GM12878 (cell line): ENCODE data around the gene RNFT2. TPM values are rescaled to one million over a fixed set of nuclear protein-coding genes. Genes with fewer than 3 reads are reported as not detected.
A peak's percentile ranks its signal among the peaks of the same experiment; 100 is the strongest.

ENCODE experiments used
- ASH2L ChIP-seq: fragments of 300-600, 200-600 bp; sonication (generic); IDR thresholded peaks from 2 replicates; pipeline ENCODE4 v1.6.1; 2017; ENCODE audit warnings: low read depth, mild to moderate bottlenecking, borderline replicate concordance
- BACH1 ChIP-seq: fragments of 450-650 bp; IDR thresholded peaks from 2 replicates; pipeline ENCODE4 v1.6.1; 2017; ENCODE audit warnings: mild to moderate bottlenecking, borderline replicate concordance
- CHD4 ChIP-seq: fragments of 200-600 bp; sonication (generic); IDR thresholded peaks from 2 replicates; pipeline ENCODE4 v1.6.1; 2016; ENCODE audit warnings: mild to moderate bottlenecking
- FOS ChIP-seq: IDR thresholded peaks from 3 replicates; pipeline ENCODE4 v1.6.1; 2011; ENCODE audit warnings: borderline replicate concordance; ENCODE audit not compliant: insufficient read length; ENCODE audit errors: extremely low read depth
- FOXK2 ChIP-seq: fragments of 450-650 bp; IDR thresholded peaks from 2 replicates; pipeline ENCODE4 v1.6.1; 2017; ENCODE audit warnings: mild to moderate bottlenecking, moderate library complexity
- HCFC1 ChIP-seq: fragments of 150-350 bp; IDR thresholded peaks from 2 replicates; pipeline ENCODE4 v1.6.1; 2014; ENCODE audit warnings: low read length
- IKZF2 ChIP-seq, 2 experiments: fragments of 450-650 bp; IDR thresholded peaks; 2 replicates each; pipeline ENCODE4 v1.6.1; 2017; ENCODE audit warnings: mild to moderate bottlenecking in 2 of 2, moderate library complexity in 2 of 2
- KAT2A ChIP-seq: conservative IDR thresholded peaks from 2 replicates; pipeline ENCODE4 v1.6.1; 2011; ENCODE audit warnings: low read depth, low read length; ENCODE audit not compliant: control insufficient read depth
- LARP7 ChIP-seq: fragments of 450-650 bp; IDR thresholded peaks from 2 replicates; pipeline ENCODE4 v1.6.1; 2017; ENCODE audit warnings: mild to moderate bottlenecking
- RAD51 ChIP-seq: fragments of 450-650 bp; IDR thresholded peaks from 2 replicates; pipeline ENCODE4 v1.6.1; 2016; ENCODE audit warnings: moderate library complexity, mild to moderate bottlenecking, inconsistent platforms
- RB1 ChIP-seq: fragments of 450-650 bp; formaldehyde crosslinking; IDR thresholded peaks from 2 replicates; pipeline ENCODE4 v1.6.1; 2017; ENCODE audit warnings: mild to moderate bottlenecking, borderline replicate concordance
- SP1 ChIP-seq: IDR thresholded peaks from one replicate; pipeline ENCODE4 v1.6.1; 2011; ENCODE audit warnings: low read depth, low read length
- TAF1 ChIP-seq: IDR thresholded peaks from 2 replicates; pipeline ENCODE4 v1.6.1; 2011; ENCODE audit warnings: mild to moderate bottlenecking, low read depth, low read length, borderline replicate concordance
- TARDBP ChIP-seq: IDR thresholded peaks from 2 replicates; pipeline ENCODE4 v1.6.1; 2016; ENCODE audit warnings: borderline replicate concordance
- TCF12 ChIP-seq: IDR thresholded peaks from 2 replicates; pipeline ENCODE4 v1.6.1; 2011; ENCODE audit warnings: low read depth, mild to moderate bottlenecking, low read length
- ZZZ3 ChIP-seq: IDR thresholded peaks from 2 replicates; pipeline ENCODE4 v1.6.1; 2011; ENCODE audit warnings: low read depth; ENCODE audit not compliant: control insufficient read depth, insufficient read length
- polyA plus RNA-seq, 11 experiments: library from polyadenylated mRNA; depleted of rRNA in 4 of 11; unstranded in 6 of 11; stranded (reverse) in 5 of 11; fragments of >200 nt; fragmentation: Nextera tagmentation in 4 of 11; fragmentation: Illumina TruSeq in 1 of 11; extraction: Ambion mirVana in 4 of 11; extraction: Trizol in 1 of 11; gene quantifications; 1 replicate in 1 of 11; 2 replicates in 10 of 11; pipeline versions ENCODE4 v1.2.1 to v1.2.3, GENCODE V29; 2011 to 2016; ENCODE audit warnings: inconsistent platforms in 2 of 11, missing spikeins in 2 of 11, low read depth in 1 of 11
- total RNA-seq, 4 experiments: library from RNA; depleted of rRNA in 3 of 4; stranded (reverse); fragments of >200 nt in 3 of 4; fragmentation: Illumina TruSeq in 1 of 4; extraction: Trizol in 1 of 4; gene quantifications; 2 replicates each; pipeline versions ENCODE4 v1.2.1 to v1.2.3, GENCODE V29; 2013 to 2021
- TF ChIP-seq, protein P1 (sequence below): IDR thresholded peaks from 2 replicates; pipeline ENCODE4 v1.6.1; 2012; ENCODE audit warnings: low read depth, low read length, improper control_type of control experiment
- TF ChIP-seq, protein P2 (sequence below): fragments of 450-650 bp; IDR thresholded peaks from 2 replicates; pipeline ENCODE4 v1.6.1; 2016; ENCODE audit warnings: mild to moderate bottlenecking
- TF ChIP-seq, protein P3 (sequence below): IDR thresholded peaks from 2 replicates; pipeline ENCODE4 v1.6.1; 2012; ENCODE audit warnings: improper control_type of control experiment, low read depth, low read length; ENCODE audit not compliant: insufficient replicate concordance
- TF ChIP-seq, protein P4 (sequence below): IDR thresholded peaks from 2 replicates; pipeline ENCODE4 v1.6.1; 2012; ENCODE audit warnings: low read length, inconsistent platforms
- TF ChIP-seq, protein P5 (sequence below): fragments of 450-650 bp; IDR thresholded peaks from 2 replicates; pipeline ENCODE4 v1.6.1; 2014; ENCODE audit warnings: mild to moderate bottlenecking

Gene RNFT2
- total and polyA plus RNA-seq, 10 of the 15 experiments (the other 5 are each of a cell fraction or from before 2014, with no cell fraction given) = 2.5 to 17.3 (median 9.7) TPM

DNA sequence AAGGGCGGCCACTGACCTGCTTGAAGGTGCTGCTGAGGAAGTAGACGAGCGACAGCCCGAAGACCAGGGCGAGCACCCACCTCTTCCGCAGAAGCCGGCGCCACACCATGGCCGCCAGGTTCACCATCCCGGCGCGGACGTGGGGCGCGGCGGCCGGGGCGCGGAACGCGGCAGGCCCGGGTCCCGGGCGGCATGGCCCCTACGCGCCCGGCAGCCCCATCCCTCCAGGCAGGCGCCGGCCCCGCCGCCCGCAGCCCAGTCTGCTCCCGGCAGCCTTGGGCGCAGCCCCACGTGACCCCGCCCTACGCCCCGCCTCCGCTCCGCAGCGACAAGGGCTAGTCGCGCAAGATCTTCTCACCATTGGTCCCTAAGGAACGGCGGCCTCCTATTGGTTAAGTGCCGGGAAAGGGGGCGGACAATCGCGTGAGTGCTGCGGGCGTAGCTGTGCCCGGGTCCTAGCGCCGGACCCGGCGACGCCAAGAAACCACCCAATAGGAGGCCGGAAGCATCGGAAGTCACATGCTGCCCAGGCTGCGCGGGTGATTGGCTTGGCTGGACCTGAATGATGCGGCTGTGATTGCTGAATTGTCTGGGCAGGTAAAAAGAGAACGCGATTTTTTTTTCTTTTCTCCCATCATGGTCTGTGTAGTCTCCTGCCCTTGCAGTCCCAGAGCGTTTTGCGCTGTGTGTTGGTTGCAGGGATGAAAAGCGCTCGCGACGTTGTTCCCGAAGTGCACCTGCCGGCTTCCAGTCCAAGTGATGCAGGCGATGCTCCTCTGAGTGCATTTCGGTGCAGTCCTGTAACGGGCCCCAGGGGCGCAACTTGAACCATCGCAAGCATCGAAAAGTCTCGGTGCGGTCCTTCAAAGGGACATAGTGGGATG is at the start of gene RNFT2, which contains the start of gene SPRING1 (continued):
- TF ChIP-seq, protein P1, sequence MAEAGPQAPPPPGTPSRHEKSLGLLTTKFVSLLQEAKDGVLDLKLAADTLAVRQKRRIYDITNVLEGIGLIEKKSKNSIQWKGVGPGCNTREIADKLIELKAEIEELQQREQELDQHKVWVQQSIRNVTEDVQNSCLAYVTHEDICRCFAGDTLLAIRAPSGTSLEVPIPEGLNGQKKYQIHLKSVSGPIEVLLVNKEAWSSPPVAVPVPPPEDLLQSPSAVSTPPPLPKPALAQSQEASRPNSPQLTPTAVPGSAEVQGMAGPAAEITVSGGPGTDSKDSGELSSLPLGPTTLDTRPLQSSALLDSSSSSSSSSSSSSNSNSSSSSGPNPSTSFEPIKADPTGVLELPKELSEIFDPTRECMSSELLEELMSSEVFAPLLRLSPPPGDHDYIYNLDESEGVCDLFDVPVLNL = peak; percentile 45; the same call in 1 of the 2 replicates
- no peak for TF ChIP-seq ASH2L
- no peak for TF ChIP-seq CHD4
- TF ChIP-seq, protein P2, sequence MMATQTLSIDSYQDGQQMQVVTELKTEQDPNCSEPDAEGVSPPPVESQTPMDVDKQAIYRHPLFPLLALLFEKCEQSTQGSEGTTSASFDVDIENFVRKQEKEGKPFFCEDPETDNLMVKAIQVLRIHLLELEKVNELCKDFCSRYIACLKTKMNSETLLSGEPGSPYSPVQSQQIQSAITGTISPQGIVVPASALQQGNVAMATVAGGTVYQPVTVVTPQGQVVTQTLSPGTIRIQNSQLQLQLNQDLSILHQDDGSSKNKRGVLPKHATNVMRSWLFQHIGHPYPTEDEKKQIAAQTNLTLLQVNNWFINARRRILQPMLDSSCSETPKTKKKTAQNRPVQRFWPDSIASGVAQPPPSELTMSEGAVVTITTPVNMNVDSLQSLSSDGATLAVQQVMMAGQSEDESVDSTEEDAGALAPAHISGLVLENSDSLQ = peak; percentile 89
- TF ChIP-seq LARP7 = peak; percentile 93
- TF ChIP-seq, protein P3, sequence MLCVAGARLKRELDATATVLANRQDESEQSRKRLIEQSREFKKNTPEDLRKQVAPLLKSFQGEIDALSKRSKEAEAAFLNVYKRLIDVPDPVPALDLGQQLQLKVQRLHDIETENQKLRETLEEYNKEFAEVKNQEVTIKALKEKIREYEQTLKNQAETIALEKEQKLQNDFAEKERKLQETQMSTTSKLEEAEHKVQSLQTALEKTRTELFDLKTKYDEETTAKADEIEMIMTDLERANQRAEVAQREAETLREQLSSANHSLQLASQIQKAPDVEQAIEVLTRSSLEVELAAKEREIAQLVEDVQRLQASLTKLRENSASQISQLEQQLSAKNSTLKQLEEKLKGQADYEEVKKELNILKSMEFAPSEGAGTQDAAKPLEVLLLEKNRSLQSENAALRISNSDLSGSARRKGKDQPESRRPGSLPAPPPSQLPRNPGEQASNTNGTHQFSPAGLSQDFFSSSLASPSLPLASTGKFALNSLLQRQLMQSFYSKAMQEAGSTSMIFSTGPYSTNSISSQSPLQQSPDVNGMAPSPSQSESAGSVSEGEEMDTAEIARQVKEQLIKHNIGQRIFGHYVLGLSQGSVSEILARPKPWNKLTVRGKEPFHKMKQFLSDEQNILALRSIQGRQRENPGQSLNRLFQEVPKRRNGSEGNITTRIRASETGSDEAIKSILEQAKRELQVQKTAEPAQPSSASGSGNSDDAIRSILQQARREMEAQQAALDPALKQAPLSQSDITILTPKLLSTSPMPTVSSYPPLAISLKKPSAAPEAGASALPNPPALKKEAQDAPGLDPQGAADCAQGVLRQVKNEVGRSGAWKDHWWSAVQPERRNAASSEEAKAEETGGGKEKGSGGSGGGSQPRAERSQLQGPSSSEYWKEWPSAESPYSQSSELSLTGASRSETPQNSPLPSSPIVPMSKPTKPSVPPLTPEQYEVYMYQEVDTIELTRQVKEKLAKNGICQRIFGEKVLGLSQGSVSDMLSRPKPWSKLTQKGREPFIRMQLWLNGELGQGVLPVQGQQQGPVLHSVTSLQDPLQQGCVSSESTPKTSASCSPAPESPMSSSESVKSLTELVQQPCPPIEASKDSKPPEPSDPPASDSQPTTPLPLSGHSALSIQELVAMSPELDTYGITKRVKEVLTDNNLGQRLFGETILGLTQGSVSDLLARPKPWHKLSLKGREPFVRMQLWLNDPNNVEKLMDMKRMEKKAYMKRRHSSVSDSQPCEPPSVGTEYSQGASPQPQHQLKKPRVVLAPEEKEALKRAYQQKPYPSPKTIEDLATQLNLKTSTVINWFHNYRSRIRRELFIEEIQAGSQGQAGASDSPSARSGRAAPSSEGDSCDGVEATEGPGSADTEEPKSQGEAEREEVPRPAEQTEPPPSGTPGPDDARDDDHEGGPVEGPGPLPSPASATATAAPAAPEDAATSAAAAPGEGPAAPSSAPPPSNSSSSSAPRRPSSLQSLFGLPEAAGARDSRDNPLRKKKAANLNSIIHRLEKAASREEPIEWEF = no peak
- no peak; the same call in 1 of the 2 replicates for TF ChIP-seq RB1
- TF ChIP-seq KAT2A = no peak
- no peak for TF ChIP-seq TARDBP
- TF ChIP-seq FOXK2 = no peak
- TF ChIP-seq FOS = peak; percentile 37
- TF ChIP-seq IKZF2 (IDR thresholded peaks at IDR 0.05) = no peak; a peak in 1 of 4 replicates
- peak; percentile 96 for TF ChIP-seq RAD51
- TF ChIP-seq, protein P4, sequence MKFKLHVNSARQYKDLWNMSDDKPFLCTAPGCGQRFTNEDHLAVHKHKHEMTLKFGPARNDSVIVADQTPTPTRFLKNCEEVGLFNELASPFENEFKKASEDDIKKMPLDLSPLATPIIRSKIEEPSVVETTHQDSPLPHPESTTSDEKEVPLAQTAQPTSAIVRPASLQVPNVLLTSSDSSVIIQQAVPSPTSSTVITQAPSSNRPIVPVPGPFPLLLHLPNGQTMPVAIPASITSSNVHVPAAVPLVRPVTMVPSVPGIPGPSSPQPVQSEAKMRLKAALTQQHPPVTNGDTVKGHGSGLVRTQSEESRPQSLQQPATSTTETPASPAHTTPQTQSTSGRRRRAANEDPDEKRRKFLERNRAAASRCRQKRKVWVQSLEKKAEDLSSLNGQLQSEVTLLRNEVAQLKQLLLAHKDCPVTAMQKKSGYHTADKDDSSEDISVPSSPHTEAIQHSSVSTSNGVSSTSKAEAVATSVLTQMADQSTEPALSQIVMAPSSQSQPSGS = no peak
- TF ChIP-seq SP1 = peak; percentile 99
- TF ChIP-seq BACH1 = peak; percentile 92
- TF ChIP-seq TCF12 = 0 out of 2 replicates have a peak, but pooled peaks have one; percentile 19
- TF ChIP-seq, protein P5, sequence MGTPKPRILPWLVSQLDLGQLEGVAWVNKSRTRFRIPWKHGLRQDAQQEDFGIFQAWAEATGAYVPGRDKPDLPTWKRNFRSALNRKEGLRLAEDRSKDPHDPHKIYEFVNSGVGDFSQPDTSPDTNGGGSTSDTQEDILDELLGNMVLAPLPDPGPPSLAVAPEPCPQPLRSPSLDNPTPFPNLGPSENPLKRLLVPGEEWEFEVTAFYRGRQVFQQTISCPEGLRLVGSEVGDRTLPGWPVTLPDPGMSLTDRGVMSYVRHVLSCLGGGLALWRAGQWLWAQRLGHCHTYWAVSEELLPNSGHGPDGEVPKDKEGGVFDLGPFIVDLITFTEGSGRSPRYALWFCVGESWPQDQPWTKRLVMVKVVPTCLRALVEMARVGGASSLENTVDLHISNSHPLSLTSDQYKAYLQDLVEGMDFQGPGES = peak; percentile 79
- TF ChIP-seq TAF1 = peak; percentile 79; the same call in 1 of the 2 replicates
- no peak for TF ChIP-seq ZZZ3
- TF ChIP-seq HCFC1 = peak; percentile 52
